HG02678 (cell line): ENCODE measurements around the gene XPO5.
A peak's percentile ranks its signal among the peaks of the same experiment; 100 is the strongest.
"Not testable (repeated sequence)": the region's sequence is repeated elsewhere in the genome, so short reads cannot be mapped to it uniquely, and the experiment has no call there.

ENCODE experiments used
- ATAC-seq: cut with Tn5 transposase; IDR thresholded peaks from one replicate; pipeline ENCODE4 v1.9.1; 2021; ENCODE audit warnings: mild to moderate bottlenecking, moderate library complexity; ENCODE audit not compliant: unreplicated experiment

XPO5 gene

GRCh38 chr6:43498291-43498690 is 77.5 kb downstream of the XPO5 start:
- not testable (repeated sequence) for ATAC-seq

DNA sequence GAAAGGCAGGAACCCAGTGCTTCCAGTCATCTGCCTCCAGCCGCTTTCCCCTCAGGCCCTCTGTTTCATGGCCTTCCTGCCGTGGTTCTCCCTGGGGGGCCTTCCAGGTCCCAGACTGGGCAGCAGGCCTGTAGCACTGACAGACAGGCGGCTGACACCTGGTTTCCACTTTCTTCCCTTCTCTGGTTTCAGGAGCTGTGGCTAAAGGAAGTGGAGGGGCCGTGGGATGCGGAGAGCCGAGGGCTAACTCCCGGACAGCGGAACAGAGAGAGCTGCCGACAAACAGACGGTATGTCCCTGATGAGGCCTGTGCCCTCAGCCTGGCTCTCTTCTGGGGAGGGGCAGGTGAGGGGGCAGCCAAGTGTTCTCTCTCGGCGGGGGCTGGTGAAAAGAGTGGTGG is 78.1 kb downstream of the XPO5 start:
- no peak for ATAC-seq

GRCh38 chr6:43497129-43497396 is 78.8 kb downstream of the XPO5 start:
- ATAC-seq = no peak

GRCh38 chr6:43496370-43497128 is 79.3 kb downstream of the XPO5 start:
- no peak for ATAC-seq

- no peak for ATAC-seq
These were observed 80.4 kb downstream of the XPO5 start for GRCh38 chr6:43495409-43495941.

DNA sequence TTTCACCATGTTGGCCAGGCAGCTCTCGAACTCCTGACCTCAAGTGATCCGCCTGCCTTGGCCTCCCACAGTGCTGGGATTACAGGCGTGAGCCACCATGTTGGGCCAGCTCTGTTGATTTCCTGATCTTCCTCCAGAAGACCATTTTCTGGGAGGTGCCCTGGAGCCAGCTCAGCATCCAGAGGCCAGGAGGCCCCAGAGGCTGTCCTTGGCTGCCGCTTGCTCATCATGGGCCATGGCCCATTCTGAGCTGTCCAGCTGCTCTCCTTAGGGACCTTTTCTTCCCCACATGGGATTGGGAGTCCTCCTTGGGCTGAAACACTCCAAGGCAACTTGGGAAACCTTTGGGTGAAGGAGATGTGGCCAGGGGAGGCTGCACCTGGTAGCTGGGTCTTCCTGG is 81.1 kb downstream of the XPO5 start:
- ATAC-seq = no peak

DNA sequence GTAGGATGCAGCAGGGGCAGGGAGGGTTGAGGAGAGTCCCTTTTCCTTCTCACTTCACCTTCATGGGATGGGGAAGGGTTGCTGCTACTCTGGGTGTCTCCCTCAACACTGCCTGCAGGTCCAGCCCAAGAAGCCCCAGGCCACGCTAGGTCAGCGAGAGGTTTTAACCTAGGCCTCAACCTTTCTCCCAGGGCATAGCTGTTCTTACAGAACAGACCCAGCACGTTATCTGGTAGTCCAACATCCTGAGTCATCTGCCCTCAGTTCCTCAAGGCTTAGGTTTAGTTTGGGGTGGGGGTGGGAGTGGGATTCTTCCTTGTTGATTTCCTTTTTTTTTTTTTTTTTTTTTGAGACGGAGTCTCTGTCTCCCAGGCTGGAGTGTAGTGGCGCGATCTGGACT is 81.5 kb downstream of the XPO5 start:
- ATAC-seq = no peak

DNA sequence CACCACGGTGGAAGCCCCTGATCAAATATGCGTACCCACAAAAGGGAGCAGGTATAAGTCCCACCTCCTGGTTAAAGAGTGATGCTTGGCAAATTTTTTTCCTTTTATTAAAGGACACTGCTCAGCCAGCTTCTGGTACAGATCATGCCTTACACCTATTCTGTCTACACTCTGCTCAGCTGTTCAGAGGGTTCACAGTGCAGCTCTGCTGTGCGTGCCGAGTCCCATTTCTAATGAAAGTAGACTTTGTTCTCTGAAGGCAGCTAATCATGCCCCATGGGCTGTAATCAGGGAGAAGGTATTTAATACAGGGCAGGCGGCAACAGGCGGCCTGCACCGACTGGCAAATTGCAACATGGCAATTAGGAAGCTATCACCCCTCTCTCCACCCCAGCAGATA is 82.0 kb downstream of the XPO5 start:
- no peak for ATAC-seq

DNA sequence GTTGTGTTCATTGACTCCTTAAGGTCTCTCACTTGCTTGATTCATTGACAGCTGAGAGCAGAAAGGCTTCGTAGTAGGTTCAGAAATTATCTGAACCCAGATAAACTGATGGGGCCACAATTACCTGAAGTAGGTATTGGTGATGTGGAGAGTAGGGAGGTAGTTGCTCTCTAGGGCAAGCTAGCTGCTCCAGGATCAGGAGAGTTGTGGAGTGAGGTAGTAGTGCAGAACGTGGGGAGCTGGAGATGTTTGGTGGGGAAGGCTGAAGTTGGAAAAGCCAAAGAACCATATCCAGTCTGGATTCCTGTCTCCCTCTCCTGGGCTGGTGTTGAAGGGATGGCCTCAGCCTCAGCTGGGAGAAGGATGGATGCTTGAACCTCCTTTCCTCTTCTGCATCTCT is 82.6 kb downstream of the XPO5 start:
- no peak for ATAC-seq

GRCh38 chr6:43492673-43493072 is 83.2 kb downstream of the XPO5 start:
- ATAC-seq = no peak

DNA sequence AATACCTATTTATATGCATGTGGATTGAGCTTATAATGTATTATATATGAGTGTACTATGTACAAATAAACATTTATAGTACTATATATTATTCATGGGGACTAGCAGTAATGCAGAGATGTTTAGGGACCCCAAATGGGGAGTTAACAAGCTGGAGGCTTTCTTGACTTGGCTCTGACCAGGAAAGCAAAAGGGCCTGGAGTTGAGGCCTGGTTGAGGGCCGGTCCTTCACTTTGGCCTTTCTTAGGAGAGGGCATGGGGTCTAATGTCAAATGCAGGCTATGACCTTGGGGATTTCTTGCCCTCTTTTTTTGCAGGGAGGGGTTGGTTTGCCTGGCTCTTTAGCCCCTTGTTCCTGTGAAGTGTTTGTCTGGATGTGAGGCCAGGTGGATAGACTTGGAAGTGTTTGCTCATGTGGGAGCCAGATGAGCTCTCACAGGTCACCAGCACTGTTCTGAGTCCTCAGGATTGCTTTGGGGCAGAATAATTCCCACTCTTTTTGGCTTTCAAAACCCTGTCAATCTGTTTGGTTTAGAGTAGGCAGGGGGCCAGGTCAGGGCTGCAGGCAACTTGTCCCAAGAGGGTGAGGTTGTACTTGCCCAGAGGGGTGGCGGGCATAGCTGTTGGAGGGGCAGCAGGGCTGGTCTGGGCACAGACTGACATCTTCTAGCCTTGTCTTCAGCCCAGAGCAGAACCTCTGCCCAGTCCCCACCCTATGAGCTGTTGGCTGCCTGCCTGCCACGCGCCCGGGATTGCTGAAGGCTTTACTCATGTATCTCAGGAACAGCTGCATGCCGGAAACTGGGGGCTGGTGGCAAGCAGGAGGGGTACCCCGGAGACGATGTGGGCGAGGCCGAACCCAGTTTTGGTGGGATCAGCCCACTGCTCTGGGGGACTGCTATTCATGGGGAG is 83.8 kb downstream of the XPO5 start:
- no peak for ATAC-seq

- no peak for ATAC-seq
These were observed 85.3 kb downstream of the XPO5 start for GRCh38 chr6:43490523-43490939.

GRCh38 chr6:43489277-43490072 is 86.4 kb downstream of the XPO5 start:
- no peak for ATAC-seq

- ATAC-seq = no peak
These were observed 87.1 kb downstream of the XPO5 start for GRCh38 chr6:43488667-43489276.

DNA sequence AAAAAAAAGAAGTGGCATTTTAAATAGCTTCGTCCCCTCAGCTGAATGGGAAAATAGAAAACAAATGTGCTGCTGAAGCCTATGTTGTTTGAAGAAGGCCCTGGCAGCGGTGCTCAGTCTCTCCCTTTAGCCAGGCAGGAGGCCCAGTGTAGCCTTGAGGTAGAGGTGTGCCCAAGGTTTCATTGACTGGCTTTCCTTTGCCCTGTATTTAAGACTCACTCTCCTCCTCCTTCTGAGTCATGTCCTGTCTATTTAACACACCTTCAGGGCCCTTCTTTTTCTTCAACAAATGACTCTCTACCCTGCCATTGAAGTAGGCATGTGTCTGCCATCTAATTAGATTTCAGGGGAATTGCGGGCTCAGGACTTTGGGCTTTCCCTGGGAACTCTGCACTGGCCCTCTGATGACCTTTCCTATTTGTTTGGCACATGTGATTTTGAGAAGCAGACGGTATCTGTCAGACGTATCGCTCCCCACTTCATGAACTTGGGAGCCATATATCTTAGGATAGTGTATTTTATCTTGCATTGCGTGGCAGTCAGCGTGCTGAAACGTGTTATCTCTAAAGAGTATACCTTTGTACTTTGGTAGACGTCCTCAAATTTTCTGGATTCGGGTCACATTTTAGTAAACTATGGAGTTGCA is 94.1 kb downstream of the XPO5 start:
- no peak for ATAC-seq

DNA sequence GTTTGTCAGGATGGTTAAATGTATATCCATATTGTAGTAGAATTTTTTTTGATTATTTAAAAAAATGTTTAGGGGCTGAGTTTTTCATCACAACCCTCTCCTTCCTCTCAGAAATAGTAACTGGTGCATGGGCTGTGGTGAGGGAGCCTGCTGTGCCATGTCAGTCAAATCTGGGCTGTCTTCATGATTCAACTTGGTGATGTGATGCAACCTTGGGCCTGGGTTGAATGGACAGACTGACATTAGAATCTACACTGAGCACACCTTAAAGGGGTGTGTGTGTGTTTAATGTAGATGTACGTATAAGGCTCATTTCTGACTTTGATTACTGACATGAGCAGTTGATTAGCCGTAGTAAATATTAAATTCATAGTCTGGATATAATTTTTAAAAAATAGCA is 94.8 kb downstream of the XPO5 start:
- no peak for ATAC-seq

DNA sequence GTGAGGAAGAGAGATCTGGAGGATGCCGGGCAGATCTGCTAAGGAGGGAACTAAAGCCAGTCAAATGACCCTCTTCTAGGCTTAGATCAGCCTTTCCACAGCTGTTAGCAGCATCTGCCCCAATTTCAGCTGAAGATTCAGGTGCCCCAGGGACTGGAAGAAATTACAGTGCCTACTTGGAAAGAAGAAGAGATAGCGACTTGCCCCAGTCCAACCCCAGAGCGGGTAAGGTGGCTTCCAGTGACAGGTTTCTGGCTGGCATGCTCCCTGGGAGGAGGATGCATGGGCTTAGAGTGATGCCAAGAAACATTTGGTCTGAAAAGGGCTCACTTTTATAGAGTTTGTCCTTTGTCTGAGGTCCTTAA is 97.8 kb downstream of the XPO5 start:
- no peak for ATAC-seq

DNA sequence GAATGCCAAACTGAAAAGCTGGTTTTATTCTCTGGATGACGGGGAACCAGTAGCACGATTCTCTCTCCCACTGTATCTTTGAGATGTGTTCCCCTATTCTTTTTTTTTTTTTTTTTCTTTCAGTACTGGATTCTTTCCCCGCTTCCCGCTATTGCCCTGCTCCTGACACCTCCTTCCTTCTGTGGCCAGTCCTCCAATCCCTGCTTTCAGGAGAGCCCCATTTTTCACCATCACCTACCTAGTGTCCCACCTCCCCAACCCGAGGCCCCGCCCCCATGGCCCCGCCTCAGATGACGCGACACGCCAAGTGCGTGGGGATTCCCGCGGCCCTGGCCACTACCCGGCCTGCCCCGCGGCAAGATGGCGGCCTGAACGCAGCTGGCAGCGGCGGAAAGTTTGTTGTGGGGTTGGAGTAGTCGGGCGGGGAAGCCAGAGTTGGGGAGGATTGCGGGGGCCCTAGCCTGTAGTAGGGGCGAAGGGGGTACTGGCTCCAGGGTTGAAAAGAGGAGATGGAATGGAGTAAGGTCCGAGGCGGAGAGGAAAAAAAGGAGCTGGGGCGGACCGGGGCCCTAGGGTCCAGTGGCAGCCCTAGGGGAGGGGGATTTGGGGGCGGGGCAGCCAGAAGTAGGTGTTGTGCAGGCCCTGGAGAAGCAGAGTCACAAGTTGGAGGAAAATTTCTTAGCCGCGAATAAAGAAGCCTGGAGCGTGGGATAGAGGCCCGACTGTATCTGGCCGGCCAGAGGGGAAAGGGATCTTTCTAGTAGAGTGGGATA is 98.4 kb downstream of the XPO5 start, which contains the start of gene TJAP1:
Gene TJAP1 (plus strand): TSS at position 336 of the 773 bp plus-strand sequence. CDS start 21,432 bp downstream, outside the sequence.
- peak; percentile 94 for ATAC-seq

- no peak for ATAC-seq
These were observed 99.1 kb downstream of the XPO5 start for GRCh38 chr6:43476746-43477145.

DNA sequence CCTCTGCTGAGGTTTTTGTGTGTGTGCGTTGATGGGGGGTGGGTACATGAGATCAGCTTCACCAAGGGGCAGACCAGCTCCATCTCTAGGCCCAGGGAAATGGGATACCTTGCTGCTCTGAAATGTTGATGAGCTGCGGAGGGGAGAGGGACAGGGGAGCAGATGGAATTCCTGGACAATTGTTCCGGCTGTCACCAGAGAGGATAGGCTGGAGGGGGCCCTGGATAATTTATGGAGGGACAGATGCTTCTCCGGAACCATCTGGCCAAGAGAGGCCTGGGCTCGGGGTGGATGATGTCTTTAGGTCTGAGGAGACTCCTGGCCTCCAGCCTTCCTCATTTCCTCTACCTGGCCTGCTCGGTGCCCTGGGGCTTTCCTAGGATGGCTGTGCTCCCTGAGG is 100.3 kb downstream of the XPO5 start:
- no peak for ATAC-seq
